Neural cell (in vitro differentiated cells): Measurements from ENCODE around the gene ARHGAP24. TPM values are rescaled to one million over a fixed set of nuclear protein-coding genes. Genes with fewer than 3 reads are reported as not detected.

ENCODE experiments used
- H2AFZ ChIP-seq: fragments of 200-600, 300-800 bp; sonication (generic), shearing (Covaris generic); 2 replicates; pipeline ENCODE4 v1.6.0; 2014; ENCODE audit warnings: low read depth, mild to moderate bottlenecking, antibody characterized with exemption, low read length, moderate library complexity
- H3F3A ChIP-seq: fragments of 200-600 bp; shearing (Covaris generic); 2 replicates; pipeline ENCODE4 v1.6.1; 2016; ENCODE audit warnings: mild to moderate bottlenecking, moderate library complexity, mixed read lengths, antibody characterized with exemption, low read length; ENCODE audit not compliant: insufficient read depth, poor library complexity, severe bottlenecking
- H3K27ac ChIP-seq: fragments of 200-600, 300-800 bp; sonication (generic), shearing (Covaris generic); 2 replicates; pipeline ENCODE4 v1.5.1; 2014; ENCODE audit warnings: mild to moderate bottlenecking, low read length, moderate library complexity
- H3K27me3 ChIP-seq: fragments of 300-800, 200-600 bp; sonication (generic), shearing (Covaris generic); 2 replicates; pipeline ENCODE4 v1.6.0; 2014; ENCODE audit warnings: mild to moderate bottlenecking, low read depth, low read length, moderate library complexity; ENCODE audit not compliant: insufficient read depth
- H3K36me3 ChIP-seq: fragments of 300-800, 200-600 bp; sonication (generic), shearing (Covaris generic); 2 replicates; pipeline ENCODE4 v1.5.1; 2014; ENCODE audit warnings: mild to moderate bottlenecking, antibody characterized with exemption, low read length, moderate library complexity; ENCODE audit not compliant: insufficient read depth
- H3K4me2 ChIP-seq: fragments of 300-800, 200-600 bp; sonication (generic), shearing (Covaris generic); 2 replicates; pipeline ENCODE4 v1.6.0; 2014; ENCODE audit warnings: mild to moderate bottlenecking, low read length
- H3K4me3 ChIP-seq: fragments of 300-800, 200-600 bp; sonication (generic), shearing (Covaris generic); 2 replicates; pipeline ENCODE4 v1.5.1; 2014; ENCODE audit warnings: mild to moderate bottlenecking, low read length, moderate library complexity
- H3K79me2 ChIP-seq: fragments of 200-600 bp; shearing (Covaris generic); replicated peaks from 2 replicates; pipeline ENCODE4 v1.6.0; 2014; ENCODE audit warnings: mild to moderate bottlenecking, low read length, moderate library complexity; ENCODE audit not compliant: insufficient read depth
- H3K9ac ChIP-seq: fragments of 300-800, 200-600 bp; sonication (generic), shearing (Covaris generic); 2 replicates; pipeline ENCODE4 v1.6.1; 2016; ENCODE audit warnings: mild to moderate bottlenecking, low read length, mixed read lengths
- H3K9me2 ChIP-seq: fragments of 200-600 bp; shearing (Covaris generic); 2 replicates; pipeline ENCODE4 v1.6.1; 2016; ENCODE audit warnings: mild to moderate bottlenecking, low read length, mixed read lengths; ENCODE audit not compliant: insufficient read depth
- H3K9me3 ChIP-seq: fragments of 200-600, 300-800 bp; sonication (generic), shearing (Covaris generic); 2 replicates; pipeline ENCODE4 v1.6.1; 2016; ENCODE audit warnings: mild to moderate bottlenecking, mixed run types, low read length, moderate library complexity, mixed read lengths
- H4K20me1 ChIP-seq: fragments of 200-600 bp; shearing (Covaris generic); 2 replicates; pipeline ENCODE4 v1.6.1; 2016; ENCODE audit warnings: mild to moderate bottlenecking, mixed run types; ENCODE audit not compliant: insufficient read depth
- EP300 ChIP-seq: fragments of 450-650 bp; conservative IDR thresholded peaks from 2 replicates; pipeline ENCODE4 v1.6.1; 2014; ENCODE audit warnings: antibody characterized with exemption, mild to moderate bottlenecking, moderate library complexity; ENCODE audit not compliant: poor library complexity, severe bottlenecking
- EZH2 ChIP-seq: fragments of 200-600, 300-800 bp; shearing (Covaris generic), sonication (generic); IDR thresholded peaks from 2 replicates; pipeline ENCODE4 v1.6.1; 2014; ENCODE audit warnings: antibody characterized with exemption, low read length, borderline replicate concordance, mild to moderate bottlenecking; ENCODE audit not compliant: insufficient read depth, poor library complexity, severe bottlenecking
- MXI1 ChIP-seq: fragments of 450-650 bp; conservative IDR thresholded peaks from 2 replicates; pipeline ENCODE4 v1.6.1; 2014; ENCODE audit warnings: antibody characterized with exemption, mild to moderate bottlenecking; ENCODE audit not compliant: poor library complexity, severe bottlenecking
- POLR2AphosphoS5 ChIP-seq: IDR thresholded peaks from 2 replicates; pipeline ENCODE4 v1.6.1; 2012
- RAD21 ChIP-seq: fragments of 450-650 bp; conservative IDR thresholded peaks from 2 replicates; pipeline ENCODE4 v1.6.1; 2014; ENCODE audit warnings: antibody characterized with exemption, mild to moderate bottlenecking, moderate library complexity
- SMC3 ChIP-seq: fragments of 450-650 bp; conservative IDR thresholded peaks from 2 replicates; pipeline ENCODE4 v1.6.1; 2014; ENCODE audit warnings: antibody characterized with exemption, mild to moderate bottlenecking, moderate library complexity; ENCODE audit not compliant: poor library complexity
- TAF1 ChIP-seq: IDR thresholded peaks from 2 replicates; pipeline ENCODE4 v1.6.1; 2012; ENCODE audit warnings: low read depth
- polyA plus RNA-seq: library from polyadenylated mRNA; depleted of rRNA; stranded (reverse); fragments of >200 nt; gene quantifications from 2 replicates; pipeline ENCODE4 v1.2.3, GENCODE V29; 2014
- TF ChIP-seq, protein P1 (sequence below): fragments of 450-650 bp; IDR thresholded peaks from 2 replicates; pipeline ENCODE4 v1.5.1; 2014; ENCODE audit warnings: antibody characterized with exemption, mild to moderate bottlenecking, moderate library complexity; ENCODE audit not compliant: poor library complexity, severe bottlenecking
- TF ChIP-seq, protein P2 (sequence below): IDR thresholded peaks from 2 replicates; pipeline ENCODE4 v1.6.1; 2012; ENCODE audit warnings: borderline replicate concordance

The ARHGAP24 gene
- polyA plus RNA-seq, 1 donor from 2014 or later: 2.9 TPM

DNA sequence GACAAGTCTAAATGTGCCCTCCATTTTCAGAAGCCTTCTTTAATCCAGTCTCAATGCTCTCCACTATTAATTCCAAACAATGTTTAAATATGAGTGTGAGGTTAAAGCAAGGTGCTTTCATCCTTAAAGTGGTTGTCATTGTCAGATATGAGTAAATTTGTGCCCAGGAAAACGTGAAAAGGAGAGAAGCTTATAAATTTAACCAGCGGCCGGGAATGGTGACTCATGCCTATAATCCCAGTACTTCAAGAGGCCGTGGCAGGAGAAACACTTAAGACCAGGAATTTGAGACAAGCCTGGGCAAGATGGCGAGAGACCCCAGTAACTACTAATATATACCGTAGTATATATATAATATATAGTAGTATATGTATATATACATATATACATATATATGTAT lies 270.0 kb downstream of the ARHGAP24 start:
- Histone ChIP-seq H3K79me2 (no peaks in the 10 kb centered on the region), H3K36me3 (no peaks in the 10 kb centered on the region), H3K9me3 (no peaks in the 10 kb centered on the region), H3K9ac (no peak overlapping the region), H3K27me3 (no peaks in the 10 kb centered on the region), H4K20me1 (no peaks in the 10 kb centered on the region), H2AFZ (no peak overlapping the region), H3K4me2 (no peak overlapping the region), H3F3A (no peaks in the 10 kb centered on the region), H3K27ac (no peak overlapping the region), H3K4me3 (no peak overlapping the region), H3K9me2 (no peaks in the 10 kb centered on the region)
- no peak for TF ChIP-seq SMC3
- no peak for TF ChIP-seq POLR2AphosphoS5
- TF ChIP-seq MXI1: no peak
- no peak for TF ChIP-seq EP300
- TF ChIP-seq EZH2: no peak
- TF ChIP-seq, protein P1, sequence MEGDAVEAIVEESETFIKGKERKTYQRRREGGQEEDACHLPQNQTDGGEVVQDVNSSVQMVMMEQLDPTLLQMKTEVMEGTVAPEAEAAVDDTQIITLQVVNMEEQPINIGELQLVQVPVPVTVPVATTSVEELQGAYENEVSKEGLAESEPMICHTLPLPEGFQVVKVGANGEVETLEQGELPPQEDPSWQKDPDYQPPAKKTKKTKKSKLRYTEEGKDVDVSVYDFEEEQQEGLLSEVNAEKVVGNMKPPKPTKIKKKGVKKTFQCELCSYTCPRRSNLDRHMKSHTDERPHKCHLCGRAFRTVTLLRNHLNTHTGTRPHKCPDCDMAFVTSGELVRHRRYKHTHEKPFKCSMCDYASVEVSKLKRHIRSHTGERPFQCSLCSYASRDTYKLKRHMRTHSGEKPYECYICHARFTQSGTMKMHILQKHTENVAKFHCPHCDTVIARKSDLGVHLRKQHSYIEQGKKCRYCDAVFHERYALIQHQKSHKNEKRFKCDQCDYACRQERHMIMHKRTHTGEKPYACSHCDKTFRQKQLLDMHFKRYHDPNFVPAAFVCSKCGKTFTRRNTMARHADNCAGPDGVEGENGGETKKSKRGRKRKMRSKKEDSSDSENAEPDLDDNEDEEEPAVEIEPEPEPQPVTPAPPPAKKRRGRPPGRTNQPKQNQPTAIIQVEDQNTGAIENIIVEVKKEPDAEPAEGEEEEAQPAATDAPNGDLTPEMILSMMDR: no peak
- TF ChIP-seq TAF1: no peak
- TF ChIP-seq RAD21: no peak
- TF ChIP-seq, protein P2, sequence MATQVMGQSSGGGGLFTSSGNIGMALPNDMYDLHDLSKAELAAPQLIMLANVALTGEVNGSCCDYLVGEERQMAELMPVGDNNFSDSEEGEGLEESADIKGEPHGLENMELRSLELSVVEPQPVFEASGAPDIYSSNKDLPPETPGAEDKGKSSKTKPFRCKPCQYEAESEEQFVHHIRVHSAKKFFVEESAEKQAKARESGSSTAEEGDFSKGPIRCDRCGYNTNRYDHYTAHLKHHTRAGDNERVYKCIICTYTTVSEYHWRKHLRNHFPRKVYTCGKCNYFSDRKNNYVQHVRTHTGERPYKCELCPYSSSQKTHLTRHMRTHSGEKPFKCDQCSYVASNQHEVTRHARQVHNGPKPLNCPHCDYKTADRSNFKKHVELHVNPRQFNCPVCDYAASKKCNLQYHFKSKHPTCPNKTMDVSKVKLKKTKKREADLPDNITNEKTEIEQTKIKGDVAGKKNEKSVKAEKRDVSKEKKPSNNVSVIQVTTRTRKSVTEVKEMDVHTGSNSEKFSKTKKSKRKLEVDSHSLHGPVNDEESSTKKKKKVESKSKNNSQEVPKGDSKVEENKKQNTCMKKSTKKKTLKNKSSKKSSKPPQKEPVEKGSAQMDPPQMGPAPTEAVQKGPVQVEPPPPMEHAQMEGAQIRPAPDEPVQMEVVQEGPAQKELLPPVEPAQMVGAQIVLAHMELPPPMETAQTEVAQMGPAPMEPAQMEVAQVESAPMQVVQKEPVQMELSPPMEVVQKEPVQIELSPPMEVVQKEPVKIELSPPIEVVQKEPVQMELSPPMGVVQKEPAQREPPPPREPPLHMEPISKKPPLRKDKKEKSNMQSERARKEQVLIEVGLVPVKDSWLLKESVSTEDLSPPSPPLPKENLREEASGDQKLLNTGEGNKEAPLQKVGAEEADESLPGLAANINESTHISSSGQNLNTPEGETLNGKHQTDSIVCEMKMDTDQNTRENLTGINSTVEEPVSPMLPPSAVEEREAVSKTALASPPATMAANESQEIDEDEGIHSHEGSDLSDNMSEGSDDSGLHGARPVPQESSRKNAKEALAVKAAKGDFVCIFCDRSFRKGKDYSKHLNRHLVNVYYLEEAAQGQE: no peak

GRCh38 chr4:85745939-85746338 lies 271.0 kb downstream of the ARHGAP24 start:
- H3K27ac ChIP-seq: no peak overlapping the region
- TF ChIP-seq EP300 (no peak), POLR2AphosphoS5 (no peak), RAD21 (no peak), SMC3 (no peak), EZH2 (no peak), MXI1 (no peak), TAF1 (no peak)
- TF ChIP-seq, protein P2: no peak
- TF ChIP-seq, protein P1: no peak
- no peaks in the 10 kb centered on the region for H3K9me2 ChIP-seq
- no peaks in the 10 kb centered on the region for H3K9me3 ChIP-seq
- no peaks in the 10 kb centered on the region for H4K20me1 ChIP-seq
- no peak overlapping the region for H3K4me2 ChIP-seq
- no peaks in the 10 kb centered on the region for H3K27me3 ChIP-seq
- H3K36me3 ChIP-seq: no peaks in the 10 kb centered on the region
- no peaks in the 10 kb centered on the region for H3K79me2 ChIP-seq
- H3K4me3 ChIP-seq: no peak overlapping the region
- H3F3A ChIP-seq: no peaks in the 10 kb centered on the region
- H2AFZ ChIP-seq: no peak overlapping the region
- no peak overlapping the region for H3K9ac ChIP-seq
